Neuron (in vitro differentiated cells): ENCODE measurements around the gene AGAP9.
"Not testable (repeated sequence)": the region's sequence is repeated elsewhere in the genome, so short reads cannot be mapped to it uniquely, and the experiment has no call there.

ENCODE experiments used
- H2AFZ ChIP-seq: one replicate; pipeline ENCODE4 v1.6.1; 2013; ENCODE audit warnings: low read depth, mild to moderate bottlenecking, inconsistent platforms, low read length, moderate library complexity
- H3K27me3 ChIP-seq: one replicate; pipeline ENCODE4 v1.6.1; 2013; ENCODE audit warnings: low read length; ENCODE audit not compliant: insufficient read depth
- H3K36me3 ChIP-seq: one replicate; pipeline ENCODE4 v1.6.1; 2013; ENCODE audit warnings: low read length; ENCODE audit not compliant: insufficient read depth
- H3K4me1 ChIP-seq: one replicate; pipeline ENCODE4 v1.6.1; 2013; ENCODE audit warnings: low read length; ENCODE audit not compliant: insufficient read depth
- H3K4me3 ChIP-seq: 2 replicates; pipeline ENCODE4 v1.5.1; 2013; ENCODE audit warnings: mild to moderate bottlenecking, low read length, moderate library complexity
- H3K9me3 ChIP-seq: one replicate; pipeline ENCODE4 v1.6.1; 2013; ENCODE audit warnings: low read length

AGAP9 gene

DNA sequence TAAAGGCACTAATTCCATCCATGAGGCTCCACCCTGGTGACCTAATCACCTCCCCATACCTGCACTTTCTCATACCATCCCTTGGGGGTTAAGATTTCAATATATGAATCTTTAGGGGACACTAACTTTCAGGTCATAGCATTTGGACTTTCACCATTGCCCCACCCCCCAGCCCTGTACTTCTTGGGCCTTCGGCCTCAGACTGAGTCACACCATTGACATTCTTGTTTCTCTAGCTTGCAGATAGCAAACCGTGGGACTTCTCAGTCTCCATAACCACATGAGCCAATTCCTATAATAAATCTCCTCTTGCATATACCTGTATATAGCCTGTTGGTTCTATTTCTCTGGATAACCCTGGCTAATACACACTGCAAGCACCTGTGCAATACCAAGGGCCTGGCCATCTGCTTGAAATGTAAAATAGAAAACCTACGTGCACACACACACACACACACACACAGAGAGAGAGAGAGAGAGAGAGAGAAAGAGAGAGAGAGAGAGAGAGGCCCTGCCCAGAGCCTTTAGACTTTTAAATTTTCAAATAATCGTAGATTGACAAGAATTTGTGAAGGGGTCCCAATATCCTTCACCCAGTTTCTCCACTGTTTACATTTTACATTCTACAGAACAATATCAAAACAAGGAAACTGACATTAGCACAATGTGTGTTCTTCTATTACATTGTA is 64.8 kb downstream of the AGAP9 start:
- no peak overlapping the region for H2AFZ ChIP-seq
- peaks cover 2% of the 10 kb centered on the region for H3K4me1 ChIP-seq
- H3K9me3 ChIP-seq = no peaks in the 10 kb centered on the region
- peaks cover 6% of the 10 kb centered on the region for H3K27me3 ChIP-seq
- H3K4me3 ChIP-seq = no peak overlapping the region
- H3K36me3 ChIP-seq = no peaks in the 10 kb centered on the region

DNA sequence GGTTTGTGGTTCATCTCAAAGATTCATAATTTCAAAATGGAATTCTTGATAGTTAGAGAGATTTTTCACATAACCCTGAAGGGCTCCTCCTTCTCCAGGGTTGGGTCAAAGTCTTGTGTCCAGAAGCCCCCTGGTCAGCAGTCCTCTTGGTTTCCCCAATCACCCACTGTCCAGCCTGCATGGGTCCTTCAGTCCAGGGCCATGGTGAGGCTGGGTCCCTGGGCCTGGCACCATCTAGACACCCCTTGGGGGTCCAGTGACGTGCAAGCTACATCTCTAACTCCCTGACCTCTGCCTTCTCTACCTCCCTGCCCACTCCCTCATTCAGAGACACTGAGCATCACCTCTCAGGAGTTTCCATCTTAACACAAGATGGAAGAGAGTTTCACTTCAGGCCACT is 65.6 kb downstream of the AGAP9 start:
- no peaks in the 10 kb centered on the region for H3K36me3 ChIP-seq
- H2AFZ ChIP-seq = no peak overlapping the region
- no peaks in the 10 kb centered on the region for H3K9me3 ChIP-seq
- H3K27me3 ChIP-seq = peaks cover 12% of the 10 kb centered on the region
- H3K4me1 ChIP-seq = peaks cover 2% of the 10 kb centered on the region
- no peak overlapping the region for H3K4me3 ChIP-seq

DNA sequence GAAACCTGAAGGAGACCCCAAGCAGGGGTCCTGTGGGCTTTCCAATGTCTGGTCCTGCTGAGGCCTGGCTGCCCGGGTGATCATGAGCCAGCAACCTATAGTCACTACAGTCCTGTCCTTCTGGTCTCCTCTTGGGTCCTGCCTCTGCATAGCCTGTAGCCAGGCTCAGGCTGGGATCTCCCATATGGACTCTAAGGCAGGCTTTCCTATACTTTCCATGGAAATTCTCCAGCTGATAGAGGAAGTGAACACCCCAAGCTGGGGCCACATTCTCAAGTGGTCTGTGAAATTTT is 66.0 kb downstream of the AGAP9 start:
- Histone ChIP-seq H2AFZ (no peak overlapping the region), H3K4me3 (no peak overlapping the region), H3K36me3 (no peaks in the 10 kb centered on the region), H3K27me3 (peaks cover 16% of the 10 kb centered on the region), H3K4me1 (peaks cover 2% of the 10 kb centered on the region), H3K9me3 (no peaks in the 10 kb centered on the region)

DNA sequence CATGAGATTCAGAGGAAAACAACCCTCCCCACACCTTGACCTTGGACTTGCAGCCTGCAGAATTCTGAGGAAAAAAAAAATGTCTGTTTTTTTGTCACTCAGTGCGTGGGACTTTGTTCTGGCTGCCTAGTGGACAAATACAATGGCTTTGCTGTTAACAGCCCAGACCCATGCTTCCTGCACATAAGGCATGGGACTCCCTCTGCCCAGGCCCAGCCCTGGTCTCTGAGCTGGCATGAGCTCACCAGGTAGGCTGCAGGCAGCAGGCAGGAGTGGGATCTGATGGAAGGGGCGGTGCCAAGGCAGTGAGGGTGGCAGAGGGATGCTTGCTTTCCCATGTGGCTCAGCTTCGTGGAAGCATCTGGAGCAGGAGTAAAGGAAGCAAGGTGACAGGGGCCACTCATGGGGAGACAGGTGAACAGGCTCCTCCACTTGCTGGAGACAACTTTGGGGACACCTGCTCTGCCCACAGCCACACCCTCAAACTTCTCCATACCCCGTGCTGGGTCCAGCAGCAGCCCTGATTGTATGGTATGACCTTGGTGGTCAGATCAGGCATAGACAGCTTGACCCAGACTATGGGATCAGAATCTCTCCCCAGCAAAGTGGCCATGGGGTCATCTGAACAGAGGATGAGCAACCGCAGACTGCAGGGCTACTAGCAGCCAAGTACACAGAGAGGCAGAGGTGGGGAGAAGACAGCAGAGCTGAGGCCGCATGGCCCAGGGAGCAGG is 66.5 kb downstream of the AGAP9 start:
- peaks cover 18% of the 10 kb centered on the region for H3K27me3 ChIP-seq
- H3K36me3 ChIP-seq = no peaks in the 10 kb centered on the region
- H3K4me1 ChIP-seq = peaks cover 2% of the 10 kb centered on the region
- H2AFZ ChIP-seq = no peak overlapping the region
- H3K9me3 ChIP-seq = no peaks in the 10 kb centered on the region
- no peak overlapping the region for H3K4me3 ChIP-seq

DNA sequence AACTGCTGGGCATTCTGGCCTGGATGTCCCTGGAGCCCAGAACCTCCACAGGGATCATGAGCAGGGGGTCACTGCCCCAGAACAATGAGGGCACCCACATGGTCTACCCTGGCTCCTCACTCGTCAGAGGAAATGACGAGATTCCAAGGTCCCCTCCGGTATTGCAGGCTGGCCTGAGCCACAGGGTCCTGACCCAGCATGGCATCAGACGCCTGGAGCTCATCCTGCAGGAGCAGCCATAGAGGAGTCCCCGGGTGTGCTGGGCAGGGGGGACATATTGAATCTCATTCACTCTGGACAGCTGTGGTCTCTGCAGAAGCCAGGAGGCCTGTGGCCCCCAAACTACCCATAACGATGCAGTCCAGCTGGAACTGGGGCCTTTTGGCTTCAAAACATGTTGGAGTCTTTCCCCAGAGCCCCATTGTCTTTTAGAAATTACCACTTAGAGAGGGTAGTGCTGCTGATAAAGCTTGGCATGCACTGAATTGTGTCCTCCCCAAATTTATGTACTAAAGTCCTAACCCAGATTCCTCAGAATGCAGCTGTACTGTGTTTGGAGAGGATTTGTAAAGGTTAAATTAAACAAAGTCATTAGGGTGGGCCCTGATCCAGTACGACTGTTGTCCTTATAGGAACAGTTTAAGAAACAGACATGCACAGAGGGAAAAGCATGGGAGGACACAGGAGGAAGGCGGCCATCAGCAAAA is 67.2 kb downstream of the AGAP9 start:
- no peak overlapping the region for H3K4me3 ChIP-seq

DNA sequence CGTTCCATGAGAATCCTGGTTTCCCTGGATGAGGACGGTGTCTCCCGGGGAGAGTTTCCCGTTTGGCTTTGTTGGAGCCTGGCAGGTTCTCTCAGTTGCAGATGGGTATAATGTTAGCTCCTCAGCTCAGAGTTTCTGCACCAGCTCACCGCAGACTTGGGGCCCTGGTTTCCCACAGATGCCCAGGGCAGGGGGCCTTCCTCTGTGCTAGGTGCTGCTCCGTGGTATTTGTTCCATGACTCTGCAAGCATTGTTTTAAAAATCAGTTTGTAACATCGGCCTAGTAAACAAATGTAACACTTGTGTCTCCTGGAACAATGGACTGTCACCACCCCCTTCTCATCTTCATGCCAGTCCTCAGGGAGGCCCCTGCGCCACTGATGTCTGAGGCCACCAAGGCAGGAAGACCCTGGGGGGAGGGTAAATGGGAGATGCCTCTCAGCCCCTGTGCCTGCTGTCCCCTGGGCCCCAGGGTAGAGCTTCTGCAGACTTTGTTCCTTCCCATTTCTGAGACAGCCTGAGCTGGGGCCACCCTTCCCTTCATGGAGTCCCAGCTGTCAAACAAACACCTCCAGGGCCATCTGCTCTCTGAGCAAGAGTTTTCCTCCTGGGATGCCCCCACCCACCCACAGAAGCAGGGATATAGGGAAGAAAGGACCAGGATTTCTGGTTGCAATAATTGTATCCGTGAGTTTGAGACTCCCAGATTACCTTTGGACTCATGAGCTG is 67.9 kb downstream of the AGAP9 start:
- H2AFZ ChIP-seq, H3K36me3 ChIP-seq, H3K4me1 ChIP-seq, H3K4me3 ChIP-seq, H3K9me3 ChIP-seq: not testable (repeated sequence)
- peaks cover 20% of the 10 kb centered on the region for H3K27me3 ChIP-seq

More for the DNA sequence above, 67.2 kb downstream of the AGAP9 start:
- Histone ChIP-seq H2AFZ (no peak overlapping the region), H3K4me1 (peaks cover 2% of the 10 kb centered on the region), H3K36me3 (no peaks in the 10 kb centered on the region), H3K27me3 (peaks cover 18% of the 10 kb centered on the region), H3K9me3 (no peaks in the 10 kb centered on the region)

DNA sequence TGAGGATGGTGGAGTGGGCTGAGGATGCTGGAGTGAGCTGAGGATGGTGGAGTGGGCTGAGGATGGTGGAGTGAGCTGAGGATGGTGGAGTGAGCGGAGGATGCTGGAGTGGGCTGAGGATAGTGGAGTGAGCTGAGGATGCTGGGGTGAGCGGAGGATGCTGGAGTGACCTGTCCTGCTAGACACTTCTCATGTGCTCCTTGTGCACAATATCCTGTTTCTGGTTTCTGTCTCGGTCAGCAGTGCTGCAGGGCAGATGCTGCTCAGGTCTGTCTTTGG is 68.7 kb downstream of the AGAP9 start:
- no peak overlapping the region for H2AFZ ChIP-seq
- H3K4me1 ChIP-seq = no peaks in the 10 kb centered on the region
- H3K4me3 ChIP-seq = no peak overlapping the region
- no peaks in the 10 kb centered on the region for H3K9me3 ChIP-seq
- H3K36me3 ChIP-seq = no peaks in the 10 kb centered on the region
- H3K27me3 ChIP-seq = peaks cover 26% of the 10 kb centered on the region

DNA sequence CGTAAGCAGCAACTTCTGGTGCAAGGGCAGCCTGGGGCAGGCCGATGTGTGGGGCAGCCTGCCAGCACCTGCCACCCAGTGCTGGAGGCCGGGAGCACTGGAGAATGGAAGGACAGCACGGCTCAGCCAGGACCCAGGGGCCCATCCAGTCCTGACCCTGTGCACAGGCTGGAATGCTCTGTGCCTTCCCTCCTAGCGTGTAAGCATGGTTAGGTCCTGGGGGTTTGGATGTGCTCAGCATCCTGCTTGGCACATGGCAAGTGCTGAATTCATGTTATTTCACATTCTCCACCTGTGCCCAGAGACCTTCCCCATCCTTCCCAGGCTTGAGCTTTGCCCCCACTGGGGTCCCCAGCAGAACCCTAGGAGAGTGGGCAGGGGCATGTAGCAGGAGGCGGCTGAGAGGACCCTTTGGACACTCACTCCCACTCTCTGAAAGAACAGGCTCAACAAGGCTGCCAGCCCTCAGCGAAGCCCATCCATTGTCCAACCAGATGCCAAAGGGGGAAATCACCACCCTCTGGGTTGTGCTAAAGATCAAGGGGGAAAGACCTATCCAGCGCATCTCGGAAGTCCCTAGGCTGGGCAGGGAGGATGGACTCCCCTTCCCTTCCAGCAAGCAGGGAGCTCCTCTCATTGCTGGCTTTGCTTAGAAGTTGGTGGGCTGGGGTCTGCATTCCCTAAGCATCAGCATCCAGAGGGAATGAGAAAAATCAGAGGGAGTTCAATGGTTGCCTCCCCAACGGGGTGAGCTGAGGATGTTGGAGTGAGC is 69.2 kb downstream of the AGAP9 start:
- peaks cover 28% of the 10 kb centered on the region for H3K27me3 ChIP-seq
- no peaks in the 10 kb centered on the region for H3K9me3 ChIP-seq
- no peak overlapping the region for H3K4me3 ChIP-seq
- no peaks in the 10 kb centered on the region for H3K36me3 ChIP-seq
- no peak overlapping the region for H2AFZ ChIP-seq
- H3K4me1 ChIP-seq = no peaks in the 10 kb centered on the region

DNA sequence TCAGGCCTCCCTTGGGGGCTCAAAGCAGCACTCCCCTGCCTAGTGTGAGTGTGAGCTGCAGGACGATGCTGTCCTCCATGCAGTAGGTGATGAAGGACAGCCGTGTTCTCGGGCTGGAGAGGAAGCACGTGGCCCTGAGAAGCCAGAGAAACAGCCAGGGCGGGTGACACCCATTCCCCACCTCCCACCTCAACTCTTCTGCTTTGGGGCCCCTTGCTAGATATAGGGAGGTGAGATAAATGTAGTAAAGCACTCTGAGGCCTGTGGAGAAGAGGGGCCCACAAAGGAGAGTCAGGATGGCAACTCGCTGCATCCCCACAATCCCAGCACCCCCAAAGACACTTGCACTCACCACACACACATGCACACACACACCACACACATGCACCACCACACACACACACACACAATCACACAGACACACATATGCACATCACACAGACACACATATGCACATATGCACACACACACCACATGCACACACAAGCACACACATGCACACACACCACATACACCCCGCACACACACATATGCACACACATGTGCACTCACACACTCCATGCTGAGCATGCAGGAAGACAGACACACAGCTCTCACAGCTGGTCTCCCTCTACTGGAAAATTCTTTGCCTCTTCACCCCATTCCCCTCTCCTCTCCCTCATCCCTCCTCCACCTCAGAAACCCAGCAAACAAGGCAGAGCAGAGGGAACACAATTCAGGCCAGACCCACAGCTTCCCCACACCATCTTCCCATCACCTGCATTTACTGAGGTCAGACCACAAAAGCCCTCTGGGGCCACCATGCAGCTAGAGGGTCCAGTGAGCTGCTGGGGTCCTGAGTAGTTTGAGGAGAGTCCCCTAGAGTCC is 70.1 kb downstream of the AGAP9 start:
- H3K27me3 ChIP-seq = peaks cover 28% of the 10 kb centered on the region
- no peaks in the 10 kb centered on the region for H3K36me3 ChIP-seq
- H3K4me3 ChIP-seq = no peak overlapping the region
- no peak overlapping the region for H2AFZ ChIP-seq
- H3K4me1 ChIP-seq = no peaks in the 10 kb centered on the region
- H3K9me3 ChIP-seq = no peaks in the 10 kb centered on the region

DNA sequence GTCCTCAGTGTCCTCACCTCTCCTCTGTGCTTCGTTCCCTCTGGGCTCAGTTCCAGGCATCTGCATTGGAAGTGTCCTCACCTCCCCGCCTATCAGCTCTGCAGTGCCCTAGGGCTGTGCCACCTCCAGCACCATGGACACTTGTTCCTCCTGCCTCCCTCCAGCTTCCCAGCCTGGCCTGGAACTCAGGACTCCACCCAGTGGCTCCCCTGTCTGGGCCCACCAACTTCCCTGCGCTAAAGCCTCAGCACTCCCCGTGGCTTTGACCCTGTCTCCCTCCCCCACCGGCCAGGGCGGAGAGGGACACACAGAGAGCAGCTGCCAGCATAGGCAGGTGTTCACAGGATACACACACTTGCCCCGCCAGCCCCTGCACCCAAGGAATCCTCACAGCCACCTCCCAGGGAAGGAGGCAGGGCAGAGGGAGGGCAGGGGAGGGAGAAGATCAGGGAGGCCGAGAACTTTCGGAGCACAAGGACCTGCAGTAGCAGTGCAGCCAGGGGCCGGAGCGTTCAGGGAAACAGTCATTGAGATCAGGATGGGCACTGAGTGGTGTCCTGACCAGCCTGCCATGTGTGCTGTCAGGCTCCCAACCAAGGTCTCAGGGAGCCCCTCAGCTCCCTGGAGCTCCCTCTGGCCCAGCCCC is 70.8 kb downstream of the AGAP9 start:
- Histone ChIP-seq H3K36me3 (no peaks in the 10 kb centered on the region), H3K4me1 (no peaks in the 10 kb centered on the region), H3K9me3 (no peaks in the 10 kb centered on the region), H3K27me3 (peaks cover 26% of the 10 kb centered on the region), H3K4me3 (no peak overlapping the region), H2AFZ (no peak overlapping the region)

DNA sequence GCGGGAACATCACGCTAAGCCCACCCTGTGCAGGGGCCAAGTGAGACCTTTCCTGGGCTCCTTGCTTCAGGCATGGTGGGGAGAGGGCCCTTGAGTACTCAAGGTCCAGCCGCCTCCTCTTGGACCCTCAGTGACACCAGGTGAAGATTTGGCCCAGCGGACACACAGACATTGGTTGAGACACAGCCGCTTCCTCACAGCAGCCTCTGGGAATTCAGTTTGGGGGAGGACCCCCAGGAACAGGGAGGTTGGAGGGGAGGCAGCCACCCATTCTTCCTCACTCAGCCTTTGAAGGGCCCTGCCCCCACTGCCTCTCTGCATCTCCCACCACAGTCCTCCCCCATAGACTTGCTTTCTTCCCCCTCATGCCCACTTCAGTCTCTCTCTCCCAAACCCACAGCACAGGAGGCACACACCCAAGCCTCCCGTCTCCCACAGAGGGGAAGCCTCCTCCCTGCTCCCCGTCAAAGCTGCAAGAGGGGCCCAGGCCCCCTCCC is 71.4 kb downstream of the AGAP9 start:
- Histone ChIP-seq H3K36me3 (no peaks in the 10 kb centered on the region), H3K27me3 (peaks cover 26% of the 10 kb centered on the region), H3K9me3 (no peaks in the 10 kb centered on the region), H3K4me1 (no peaks in the 10 kb centered on the region), H2AFZ (no peak overlapping the region), H3K4me3 (no peak overlapping the region)
